PFSK-1 (cell line): ENCODE results near the gene ARHGAP42.

ENCODE experiments used
- FOXP2 ChIP-seq: optimal IDR thresholded peaks from 2 replicates; pipeline ENCODE3; 2011; ENCODE audit warnings: borderline replicate concordance, control low read depth, inconsistent platforms; ENCODE audit not compliant: insufficient read depth; ENCODE audit errors: extremely low read length, extremely low read depth
- POLR2AphosphoS5 ChIP-seq: IDR thresholded peaks from 2 replicates; pipeline ENCODE4 v1.6.1; 2012; ENCODE audit warnings: low read depth, mild to moderate bottlenecking, control low read depth, low read length, moderate library complexity
- REST ChIP-seq, 2 experiments: IDR thresholded peaks; 2 replicates each; pipeline versions ENCODE4 v1.6.1 to v1.8.0; 2011 to 2012; ENCODE audit warnings: low read depth in 2 of 2, low read length in 2 of 2, control low read depth in 1 of 2, inconsistent platforms in 1 of 2, mild to moderate bottlenecking in 1 of 2, moderate library complexity in 1 of 2; ENCODE audit not compliant: insufficient read depth in 1 of 2
- SIN3A ChIP-seq: IDR thresholded peaks from 2 replicates; pipeline ENCODE4 v1.6.1; 2012; ENCODE audit warnings: mild to moderate bottlenecking, low read length, moderate library complexity, borderline replicate concordance; ENCODE audit not compliant: insufficient read depth
- TAF1 ChIP-seq: IDR thresholded peaks from 2 replicates; pipeline ENCODE4 v1.6.1; 2012; ENCODE audit warnings: low read length, control low read depth, borderline replicate concordance; ENCODE audit not compliant: insufficient read depth

GRCh38 chr11:100984668-100985067 lies 297.6 kb downstream of the ARHGAP42 start:
- no peak for TF ChIP-seq TAF1
- no peak for TF ChIP-seq SIN3A
- no peak for TF ChIP-seq POLR2AphosphoS5
- no peak for TF ChIP-seq REST (IDR thresholded peaks at IDR 0.05; ENCODE audit: insufficient read depth in 1 of 2, low read depth in 2 of 2, low read length in 2 of 2)
- no peak for TF ChIP-seq FOXP2
